ENCODE measurements around the gene C6orf15. TPM values are rescaled to one million over a fixed set of nuclear protein-coding genes. Genes with fewer than 3 reads are reported as not detected.
"Not testable (repeated sequence)": the region's sequence is repeated elsewhere in the genome, so short reads cannot be mapped to it uniquely, and the experiment has no call there.

The C6orf15 gene
- total RNA-seq, 4 donors from 2014 or later, result not detected

DNA sequence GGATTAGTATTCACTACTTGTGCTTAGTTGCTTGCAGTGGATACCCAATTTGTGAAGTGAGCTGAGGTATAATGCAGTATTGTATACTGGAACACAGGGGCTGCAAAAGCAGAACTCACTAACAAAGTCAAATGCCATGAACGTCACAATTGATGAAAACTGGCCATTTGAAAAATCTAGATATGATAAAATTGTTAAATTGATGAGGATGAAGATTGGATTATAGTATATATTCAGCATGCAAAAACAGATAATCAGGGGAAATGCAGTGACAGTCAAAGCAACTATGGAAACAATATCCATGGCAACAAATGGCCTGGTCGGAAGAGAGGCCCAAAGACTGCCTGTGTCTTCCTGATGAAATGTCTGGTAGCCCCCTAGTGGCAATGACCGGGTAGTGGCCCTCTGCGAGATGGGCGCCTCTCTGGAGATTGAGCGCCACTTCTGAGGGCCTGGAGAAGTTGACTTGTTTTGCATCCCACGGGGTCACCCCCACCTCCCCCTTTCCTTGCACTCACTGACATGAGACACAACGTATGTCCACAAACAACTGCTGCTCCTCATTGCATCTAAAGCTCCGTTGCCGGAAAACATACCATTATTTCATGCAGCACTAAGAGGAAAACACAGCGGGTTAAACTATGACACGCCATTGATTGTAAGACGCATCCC lies 43.6 kb downstream of the C6orf15 start:
- peak; percentile 88 to 92 for ATAC-seq
- H3K27ac ChIP-seq, result no peak overlapping the region
- intact Hi-C loops (cut with DNase I; ENCODE audit: low total_unique reads) (loop anchor here (1.0 kb wide), 1 partner anchor 154 kb away; no protein-coding TSS in a partner anchor), in situ Hi-C loops (cut with MboI; ENCODE audit: low sequenced_read_pairs in 4 of 4) (no loop called here)
- no peaks in the 10 kb centered on the region for H3K4me1 ChIP-seq
- H3K27me3 ChIP-seq, result no peaks in the 10 kb centered on the region
- peak; percentile 45 to 74 for DNase-seq
- H3K36me3 ChIP-seq, result no peaks in the 10 kb centered on the region
- TF ChIP-seq CTCF (IDR thresholded peaks at IDR 0.05 in 4 of 5, conservative IDR thresholded peaks at IDR 0.05 in 1 of 5), result peak; percentile 73 to 86 (median 82)
- no peak for TF ChIP-seq POLR2A (IDR thresholded peaks at IDR 0.05)
- H3K4me3 ChIP-seq, result no peak overlapping the region
- no peaks in the 10 kb centered on the region for H3K9me3 ChIP-seq

GRCh38 chr6:31067891-31068668 lies 44.3 kb downstream of the C6orf15 start:
- in situ Hi-C loops (cut with MboI; ENCODE audit: low sequenced_read_pairs in 4 of 4); H3K36me3 ChIP-seq; H3K4me3 ChIP-seq; ATAC-seq; DNase-seq; H3K9me3 ChIP-seq; H3K27me3 ChIP-seq; H3K4me1 ChIP-seq; intact Hi-C loops (cut with DNase I; ENCODE audit: low total_unique reads); H3K27ac ChIP-seq: not testable (repeated sequence)

GRCh38 chr6:31067028-31067427 lies 45.3 kb downstream of the C6orf15 start:
- ATAC-seq; intact Hi-C loops (cut with DNase I; ENCODE audit: low total_unique reads); H3K27me3 ChIP-seq; H3K9me3 ChIP-seq; H3K4me3 ChIP-seq; H3K27ac ChIP-seq; DNase-seq; in situ Hi-C loops (cut with MboI; ENCODE audit: low sequenced_read_pairs in 4 of 4); H3K36me3 ChIP-seq; H3K4me1 ChIP-seq: not testable (repeated sequence)

- Histone ChIP-seq H3K36me3 (no peaks in the 10 kb centered on the region), H3K27me3 (no peaks in the 10 kb centered on the region), H3K4me3 (no peak overlapping the region), H3K9me3 (no peaks in the 10 kb centered on the region), H3K27ac (no peak overlapping the region), H3K4me1 (no peaks in the 10 kb centered on the region)
- intact Hi-C loops (cut with DNase I; ENCODE audit: low total_unique reads) (loop anchor here (1.0 kb wide), 1 partner anchor 145 kb away; no protein-coding TSS in a partner anchor), in situ Hi-C loops (cut with MboI; ENCODE audit: low sequenced_read_pairs in 4 of 4) (no loop called here)
- TF ChIP-seq CTCF (IDR thresholded peaks at IDR 0.05 in 4 of 5, conservative IDR thresholded peaks at IDR 0.05 in 1 of 5) (no peak), POLR2A (IDR thresholded peaks at IDR 0.05) (no peak)
- DNase-seq, result peak in 1 of 2 donors; percentile 22
- peak; percentile 39 to 80 for ATAC-seq
These were observed 46.8 kb downstream of the C6orf15 start for GRCh38 chr6:31065556-31065955.

- Histone ChIP-seq H3K4me3 (no peak overlapping the region), H3K36me3 (no peaks in the 10 kb centered on the region), H3K27ac (no peak overlapping the region), H3K4me1 (no peaks in the 10 kb centered on the region), H3K27me3 (no peaks in the 10 kb centered on the region), H3K9me3 (no peaks in the 10 kb centered on the region)
- TF ChIP-seq POLR2A (IDR thresholded peaks at IDR 0.05) (no peak), CTCF (IDR thresholded peaks at IDR 0.05 in 4 of 5, conservative IDR thresholded peaks at IDR 0.05 in 1 of 5) (no peak)
- in situ Hi-C loops (cut with MboI; ENCODE audit: low sequenced_read_pairs in 4 of 4) (no loop called here), intact Hi-C loops (cut with DNase I; ENCODE audit: low total_unique reads) (no loop called here)
- ATAC-seq (no peak), DNase-seq (no peak)
These were observed 48.4 kb downstream of the C6orf15 start for GRCh38 chr6:31063906-31064435.

Other genes with a start within 250 kb of the C6orf15 start
- gene DDR1, start 228.1 kb downstream of the C6orf15 start, total RNA-seq, result 10 to 100 TPM; 20.0 to 62.2 (median 59.3) TPM
- 10 to 100 TPM in 1 of 4 donors, 1 to 10 TPM in 3; 5.7 to 20.7 (median 7.5) TPM for gene GTF2H4, start 204.4 kb downstream of the C6orf15 start, total RNA-seq
- 10 to 100 TPM; 16.0 to 38.5 (median 19.3) TPM for gene VARS2, start 198.3 kb downstream of the C6orf15 start, total RNA-seq
- not detected for gene SFTA2, start 180.4 kb downstream of the C6orf15 start, total RNA-seq
- gene MUCL3, start 171.6 kb downstream of the C6orf15 start, total RNA-seq, result not detected
- gene MUC21, start 128.9 kb downstream of the C6orf15 start, total RNA-seq, result not detected
- gene MUC22, start 102.1 kb downstream of the C6orf15 start, total RNA-seq, result under 1 TPM; 0.05 to 0.36 (median 0.18) TPM
- not detected for gene PSORS1C1, start 2.2 kb upstream of the C6orf15 start, total RNA-seq
- not detected for gene CDSN, start 7.9 kb upstream of the C6orf15 start, total RNA-seq
- not detected for gene PSORS1C2, start 26.5 kb upstream of the C6orf15 start, total RNA-seq
- 10 to 100 TPM in 1 of 4 donors, 1 to 10 TPM in 3; 4.9 to 34.3 (median 7.7) TPM for gene CCHCR1, start 45.2 kb upstream of the C6orf15 start, total RNA-seq
- 1 to 10 TPM; 1.5 to 5.1 (median 2.6) TPM for gene TCF19, start 46.0 kb upstream of the C6orf15 start, total RNA-seq
- not detected for gene POU5F1, start 58.1 kb upstream of the C6orf15 start, total RNA-seq
- gene HLA-C, start 159.5 kb upstream of the C6orf15 start, total RNA-seq, result 100 to 1,000 TPM in 2 of 4 donors, 10 to 100 TPM in 2; 73.4 to 267 (median 133) TPM
- 100 to 1,000 TPM; 182 to 300 (median 192) TPM for gene HLA-B, start 244.6 kb upstream of the C6orf15 start, total RNA-seq

Data from gastrocnemius medialis (tissue), 4 donors.